PC-3 (cell line): Measurements from ENCODE around the gene PRKG2. TPM values are rescaled to one million over a fixed set of nuclear protein-coding genes. Genes with fewer than 3 reads are reported as not detected.
A peak's percentile ranks its signal among the peaks of the same experiment; 100 is the strongest.

Experiments
- ATAC-seq: fragments of 200-7000 bp; cut with Tn5 transposase; 2 replicates; pipeline ENCODE4 v1.9.1; 2020; ENCODE audit warnings: mild to moderate bottlenecking, moderate library complexity
- BruUV-seq: library from RNA; stranded (reverse); fragments of 400-500 nt; replicated peaks from 2 replicates; lab custom pipeline; 2021; lab: Mats Ljungman, UMichigan
- CTCF ChIA-PET: fragments of 300-600 bp; sonication (Branson Sonifier 250); formaldehyde crosslinking; loops from one replicate; lab custom pipeline; 2022; ENCODE audit warnings: antibody characterized with exemption; lab: Charles Lee
- POLR2A ChIA-PET: fragments of 300-600 bp; sonication (Branson Sonifier 250); formaldehyde crosslinking; loops from one replicate; lab custom pipeline; 2022; ENCODE audit warnings: antibody characterized with exemption; ENCODE audit not compliant: unreplicated experiment; lab: Charles Lee
- DNase-seq: peaks from one replicate; pipeline ENCODE4 v3.0.0-alpha.2; 2015
- H2AFZ ChIP-seq: fragments of 300-600 bp; sonication (generic); 2 replicates; pipeline ENCODE4 v1.6.0; 2016; ENCODE audit warnings: antibody characterized with exemption, low read length
- H3F3A ChIP-seq: fragments of 300-600 bp; sonication (generic); one replicate; pipeline ENCODE4 v1.6.0; 2017; ENCODE audit warnings: antibody characterized with exemption, low read length, control low read depth, mild to moderate bottlenecking; ENCODE audit not compliant: unreplicated experiment
- H3K27ac ChIP-seq: fragments of 300-600 bp; sonication (generic); 2 replicates; pipeline ENCODE4 v1.5.1; 2016; ENCODE audit warnings: mild to moderate bottlenecking, low read length
- H3K27me3 ChIP-seq: fragments of 300-600 bp; sonication (generic); 2 replicates; pipeline ENCODE4 v1.6.1; 2016; ENCODE audit warnings: low read length, mixed read lengths
- H3K36me3 ChIP-seq: fragments of 300-600 bp; sonication (generic); 2 replicates; pipeline ENCODE4 v1.6.1; 2016; ENCODE audit warnings: low read depth, mixed run types, low read length, mixed read lengths
- H3K4me1 ChIP-seq: fragments of 300-600 bp; sonication (generic); 2 replicates; pipeline ENCODE4 v1.5.1; 2016; ENCODE audit warnings: low read length; ENCODE audit not compliant: insufficient read depth
- H3K4me2 ChIP-seq: fragments of 300-600 bp; sonication (generic); 2 replicates; pipeline ENCODE4 v1.6.0; 2016; ENCODE audit warnings: low read length
- H3K4me3 ChIP-seq: fragments of 300-600 bp; sonication (generic); 2 replicates; pipeline ENCODE4 v1.5.1; 2016; ENCODE audit warnings: mild to moderate bottlenecking, low read length, mixed read lengths
- H3K79me2 ChIP-seq: fragments of 300-600 bp; sonication (generic); 2 replicates; pipeline ENCODE4 v1.6.1; 2017; ENCODE audit warnings: low read length, mixed read lengths
- H3K9ac ChIP-seq: fragments of 300-600 bp; sonication (generic); 2 replicates; pipeline ENCODE4 v1.6.0; 2016; ENCODE audit warnings: mild to moderate bottlenecking, low read length
- H3K9me2 ChIP-seq: fragments of 300-600 bp; sonication (generic); replicated peaks from 2 replicates; pipeline ENCODE4 v1.6.1; 2016; ENCODE audit warnings: mixed run types, low read length, mixed read lengths
- H3K9me3 ChIP-seq: fragments of 300-600 bp; sonication (generic); 2 replicates; pipeline ENCODE4 v1.6.1; 2016; ENCODE audit warnings: low read length, mixed read lengths
- H4K20me1 ChIP-seq: fragments of 300-600 bp; sonication (generic); 2 replicates; pipeline ENCODE4 v1.6.1; 2016; ENCODE audit warnings: low read length, mixed read lengths
- CTCF ChIP-seq: fragments of 300-600 bp; sonication (generic); conservative IDR thresholded peaks from 2 replicates; pipeline ENCODE4 v1.5.1; 2017; ENCODE audit warnings: antibody characterized with exemption, low read depth, mild to moderate bottlenecking, low read length
- EZH2 ChIP-seq: fragments of 300-600 bp; sonication (generic); IDR thresholded peaks from one replicate; pipeline ENCODE4 v1.6.1; 2017; ENCODE audit warnings: antibody characterized with exemption, mild to moderate bottlenecking, low read length; ENCODE audit not compliant: unreplicated experiment
- EZH2phosphoT487 ChIP-seq: fragments of 300-600 bp; sonication (generic); IDR thresholded peaks from 2 replicates; pipeline ENCODE4 v1.6.1; 2018; ENCODE audit warnings: mild to moderate bottlenecking, antibody characterized with exemption, low read length, borderline replicate concordance
- intact Hi-C: fragments of 100-400 bp; cut with micrococcal nuclease; formaldehyde crosslinking; loops from 2 replicates; pipeline ENCODE4 v1.9.0; 2023
- total RNA-seq: library from RNA; depleted of rRNA; stranded (reverse); fragments of >200 nt; gene quantifications from 2 replicates; pipeline ENCODE4 v1.2.3, GENCODE V29; 2014

Gene PRKG2
- total RNA-seq, 1 experiment from 2014 or later, result 0.55 TPM

GRCh38 chr4:81052119-81053068 is 162.6 kb downstream of the PRKG2 start:
- DNase-seq (peak; percentile 74), ATAC-seq (peak; percentile 81)
- no peak overlapping the region for H3K27ac ChIP-seq
- H3K4me3 ChIP-seq, result no peak overlapping the region
- H2AFZ ChIP-seq, result no peak overlapping the region
- no peak for TF ChIP-seq EZH2
- no peak for TF ChIP-seq EZH2phosphoT487
- peak; percentile 80 for TF ChIP-seq CTCF
- no peaks in the 10 kb centered on the region for H3F3A ChIP-seq
- BruUV-seq, result no TSS peak
- H3K9ac ChIP-seq, result no peak overlapping the region
- no peaks in the 10 kb centered on the region for H3K79me2 ChIP-seq
- no peaks in the 10 kb centered on the region for H4K20me1 ChIP-seq
- no peaks in the 10 kb centered on the region for H3K9me3 ChIP-seq
- ChIA-PET POLR2A (no interaction called here), CTCF (no interaction called here)
- intact Hi-C loops, result loop anchor here (1.0 to 5.0 kb wide), 2 partner anchors 691 to 830 kb away; no protein-coding TSS in a partner anchor
- H3K4me1 ChIP-seq, result no peaks in the 10 kb centered on the region
- no peaks in the 10 kb centered on the region for H3K36me3 ChIP-seq
- H3K27me3 ChIP-seq, result no peaks in the 10 kb centered on the region
- H3K4me2 ChIP-seq, result no peak overlapping the region
- no peaks in the 10 kb centered on the region for H3K9me2 ChIP-seq

DNA sequence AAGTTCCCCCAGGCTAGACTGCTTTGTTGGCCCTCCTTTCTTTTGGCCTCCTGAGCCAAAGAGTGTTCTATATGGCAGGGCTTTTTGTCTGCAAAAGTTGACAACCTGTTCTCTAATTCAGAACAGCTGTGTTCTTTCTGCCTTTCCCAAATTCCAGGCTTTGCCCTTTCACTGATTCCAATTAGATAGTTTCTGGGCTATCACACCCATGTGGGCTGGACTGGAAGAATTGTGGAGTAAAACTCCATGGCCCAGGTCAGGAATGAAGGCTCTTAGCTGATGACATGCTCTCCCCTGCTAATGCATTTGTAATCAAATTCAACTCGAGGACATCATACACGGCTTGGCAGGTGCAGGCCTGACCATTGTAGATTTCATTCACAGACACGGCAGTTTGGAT is 165.1 kb downstream of the PRKG2 start:
- no peaks in the 10 kb centered on the region for H3K4me1 ChIP-seq
- H3K4me3 ChIP-seq, result no peak overlapping the region
- BruUV-seq, result no TSS peak
- ChIA-PET POLR2A (interaction anchor here (0.6 kb wide), 1 partner anchor 59 kb away, joined by 3 read pairs; no protein-coding TSS in a partner anchor), CTCF (interaction anchor here (0.7 kb wide), 1 partner anchor 687 kb away, joined by 3 read pairs; no protein-coding TSS in a partner anchor)
- H3K27me3 ChIP-seq, result no peaks in the 10 kb centered on the region
- H3K4me2 ChIP-seq, result no peak overlapping the region
- H3K36me3 ChIP-seq, result no peaks in the 10 kb centered on the region
- TF ChIP-seq EZH2phosphoT487 (no peak), EZH2 (no peak), CTCF (no peak)
- H3K9ac ChIP-seq, result no peak overlapping the region
- H3F3A ChIP-seq, result no peaks in the 10 kb centered on the region
- no peak for ATAC-seq
- intact Hi-C loops, result loop anchor here (5.0 kb wide), 1 partner anchor 828 kb away; no protein-coding TSS in a partner anchor
- H3K79me2 ChIP-seq, result no peaks in the 10 kb centered on the region
- H4K20me1 ChIP-seq, result no peaks in the 10 kb centered on the region
- H3K9me2 ChIP-seq, result no peaks in the 10 kb centered on the region
- DNase-seq, result no peak
- H2AFZ ChIP-seq, result no peak overlapping the region
- H3K9me3 ChIP-seq, result no peaks in the 10 kb centered on the region
- no peak overlapping the region for H3K27ac ChIP-seq
